Measurements from ENCODE around the gene POLR1D. TPM values are rescaled to one million over a fixed set of nuclear protein-coding genes. Genes with fewer than 3 reads are reported as not detected.
"Not testable (repeated sequence)": the region's sequence is repeated elsewhere in the genome, so short reads cannot be mapped to it uniquely, and the experiment has no call there.

POLR1D gene
- polyA plus RNA-seq, 1 experiment: 174 TPM

DNA sequence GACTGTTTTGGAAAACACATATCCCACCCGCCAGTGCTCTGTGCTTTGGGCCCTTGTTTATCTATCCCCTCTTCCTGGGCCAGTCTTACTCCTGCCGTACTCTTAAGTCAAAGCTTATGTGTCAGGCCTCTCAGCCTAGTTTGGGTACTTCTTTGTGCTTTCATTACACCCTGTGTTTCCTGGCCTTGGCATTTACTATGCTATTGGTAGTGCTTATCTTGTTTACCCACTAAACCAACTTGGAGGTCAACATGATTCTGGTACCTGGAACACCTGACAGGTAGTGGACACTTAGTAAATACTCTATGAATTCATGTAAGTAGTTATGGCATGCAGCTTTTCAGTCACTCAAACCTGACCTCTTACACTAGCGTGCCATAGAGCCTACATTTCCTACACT, 2.4 kb downstream of the POLR1D start:
- TF ChIP-seq, protein P1, sequence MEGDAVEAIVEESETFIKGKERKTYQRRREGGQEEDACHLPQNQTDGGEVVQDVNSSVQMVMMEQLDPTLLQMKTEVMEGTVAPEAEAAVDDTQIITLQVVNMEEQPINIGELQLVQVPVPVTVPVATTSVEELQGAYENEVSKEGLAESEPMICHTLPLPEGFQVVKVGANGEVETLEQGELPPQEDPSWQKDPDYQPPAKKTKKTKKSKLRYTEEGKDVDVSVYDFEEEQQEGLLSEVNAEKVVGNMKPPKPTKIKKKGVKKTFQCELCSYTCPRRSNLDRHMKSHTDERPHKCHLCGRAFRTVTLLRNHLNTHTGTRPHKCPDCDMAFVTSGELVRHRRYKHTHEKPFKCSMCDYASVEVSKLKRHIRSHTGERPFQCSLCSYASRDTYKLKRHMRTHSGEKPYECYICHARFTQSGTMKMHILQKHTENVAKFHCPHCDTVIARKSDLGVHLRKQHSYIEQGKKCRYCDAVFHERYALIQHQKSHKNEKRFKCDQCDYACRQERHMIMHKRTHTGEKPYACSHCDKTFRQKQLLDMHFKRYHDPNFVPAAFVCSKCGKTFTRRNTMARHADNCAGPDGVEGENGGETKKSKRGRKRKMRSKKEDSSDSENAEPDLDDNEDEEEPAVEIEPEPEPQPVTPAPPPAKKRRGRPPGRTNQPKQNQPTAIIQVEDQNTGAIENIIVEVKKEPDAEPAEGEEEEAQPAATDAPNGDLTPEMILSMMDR (IDR thresholded peaks at IDR 0.05; ENCODE audit: low read depth, low read length): no peak
- ChIA-PET CTCF (interaction anchor here (1.1 kb wide), 1 partner anchor 202 kb away, joined by 4 read pairs; no protein-coding TSS in a partner anchor), POLR2A (no interaction called here)
- H3K9me3 ChIP-seq (ENCODE audit: control insufficient read depth, insufficient read depth, low read length): no peaks in the 10 kb centered on the region; the same call in 1 of the 2 replicates
- H3K27ac ChIP-seq (ENCODE audit: low read depth, low read length): no peak overlapping the region
- no peaks in the 10 kb centered on the region for H3K27me3 ChIP-seq (ENCODE audit: control insufficient read depth, insufficient read depth, low read length)
- no peak for DNase-seq (ENCODE audit: low read depth, low spot score)
- H3K4me3 ChIP-seq (ENCODE audit: low read depth, low read length): no peak overlapping the region

DNA sequence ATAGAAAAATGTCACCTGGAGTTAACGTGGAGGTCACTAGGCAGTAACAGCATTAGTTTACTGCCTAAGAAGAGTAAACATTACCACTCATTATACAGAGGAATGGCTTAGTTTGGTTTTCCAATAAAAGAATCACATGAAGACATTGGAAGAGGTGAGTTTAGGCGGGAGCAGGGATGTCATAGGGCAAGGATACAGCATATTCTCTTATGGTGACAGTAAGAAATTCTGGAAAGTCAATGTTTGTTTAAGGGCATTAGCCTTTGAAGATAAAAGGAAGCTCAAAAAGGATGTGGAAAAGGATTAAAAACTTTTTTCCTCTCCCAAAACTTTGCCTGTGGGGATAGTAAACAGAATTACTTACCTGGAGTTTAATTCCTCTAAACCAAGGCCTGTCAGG, 4.1 kb downstream of the POLR1D start:
- no peak overlapping the region for H3K27ac ChIP-seq (ENCODE audit: low read depth, low read length)
- no peak for DNase-seq (ENCODE audit: low read depth, low spot score)
- no peaks in the 10 kb centered on the region for H3K27me3 ChIP-seq (ENCODE audit: control insufficient read depth, insufficient read depth, low read length)
- no peak overlapping the region for H3K4me3 ChIP-seq (ENCODE audit: low read depth, low read length)
- TF ChIP-seq, protein P1 (IDR thresholded peaks at IDR 0.05; ENCODE audit: low read depth, low read length): no peak
- ChIA-PET POLR2A (no interaction called here), CTCF (interaction anchor here (1.1 to 1.3 kb wide), 2 partner anchors 13 to 251 kb away, joined by 3 read pairs; no protein-coding TSS in a partner anchor)
- no peaks in the 10 kb centered on the region; the same call in 1 of the 2 replicates for H3K9me3 ChIP-seq (ENCODE audit: control insufficient read depth, insufficient read depth, low read length)

DNA sequence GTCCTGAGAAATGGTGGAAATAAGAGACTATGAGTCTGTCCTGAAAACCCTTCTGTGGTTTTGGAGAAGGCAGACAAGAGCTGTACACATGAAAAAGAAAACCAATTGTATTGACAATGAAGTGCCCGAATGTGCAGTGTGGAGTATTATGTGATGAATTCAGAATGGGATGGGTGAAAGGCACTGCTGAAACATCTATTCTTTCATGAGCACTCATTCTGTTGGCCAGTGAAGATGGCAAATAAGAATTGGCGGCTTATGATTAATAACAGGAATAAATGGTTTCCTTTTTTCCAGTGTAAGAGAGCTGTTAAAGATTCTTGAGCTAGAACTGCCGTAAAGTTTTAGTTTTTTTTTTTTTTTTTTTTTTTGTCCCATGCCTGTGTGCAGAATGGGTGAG, 5.7 kb downstream of the POLR1D start:
- ChIA-PET POLR2A (no interaction called here), CTCF (no interaction called here)
- TF ChIP-seq, protein P1 (IDR thresholded peaks at IDR 0.05; ENCODE audit: low read depth, low read length): no peak
- no peak overlapping the region for H3K4me3 ChIP-seq (ENCODE audit: low read depth, low read length)
- H3K27ac ChIP-seq (ENCODE audit: low read depth, low read length): no peak overlapping the region
- no peaks in the 10 kb centered on the region for H3K27me3 ChIP-seq (ENCODE audit: control insufficient read depth, insufficient read depth, low read length)
- DNase-seq (ENCODE audit: low read depth, low spot score): no peak
- H3K9me3 ChIP-seq (ENCODE audit: control insufficient read depth, insufficient read depth, low read length): no peaks in the 10 kb centered on the region

DNA sequence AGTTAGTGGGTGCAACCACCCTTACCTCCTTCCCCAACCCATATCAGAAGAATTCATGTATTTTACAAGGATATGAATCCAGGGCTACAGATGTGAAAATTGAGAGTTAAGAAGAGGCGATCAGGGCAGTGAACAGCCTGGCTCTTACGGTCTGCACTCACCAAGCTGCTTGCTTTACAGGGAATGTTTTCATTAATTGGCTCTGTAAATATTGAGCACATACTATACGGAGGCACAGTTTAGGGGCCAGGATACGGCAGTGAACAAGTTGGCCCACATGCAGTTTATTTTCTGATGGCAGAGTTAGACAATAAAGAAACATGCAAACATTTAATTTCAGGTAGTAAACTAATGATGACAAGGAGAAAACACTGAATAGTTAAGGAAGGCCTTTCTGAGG, 6.4 kb downstream of the POLR1D start:
- TF ChIP-seq, protein P1 (IDR thresholded peaks at IDR 0.05; ENCODE audit: low read depth, low read length): no peak
- Histone ChIP-seq H3K27me3 (ENCODE audit: control insufficient read depth, insufficient read depth, low read length) (no peaks in the 10 kb centered on the region), H3K27ac (ENCODE audit: low read depth, low read length) (no peak overlapping the region), H3K9me3 (ENCODE audit: control insufficient read depth, insufficient read depth, low read length) (no peaks in the 10 kb centered on the region), H3K4me3 (ENCODE audit: low read depth, low read length) (no peak overlapping the region)
- CTCF ChIA-PET: no interaction called here
- POLR2A ChIA-PET: no interaction called here
- no peak for DNase-seq (ENCODE audit: low read depth, low spot score)

DNA sequence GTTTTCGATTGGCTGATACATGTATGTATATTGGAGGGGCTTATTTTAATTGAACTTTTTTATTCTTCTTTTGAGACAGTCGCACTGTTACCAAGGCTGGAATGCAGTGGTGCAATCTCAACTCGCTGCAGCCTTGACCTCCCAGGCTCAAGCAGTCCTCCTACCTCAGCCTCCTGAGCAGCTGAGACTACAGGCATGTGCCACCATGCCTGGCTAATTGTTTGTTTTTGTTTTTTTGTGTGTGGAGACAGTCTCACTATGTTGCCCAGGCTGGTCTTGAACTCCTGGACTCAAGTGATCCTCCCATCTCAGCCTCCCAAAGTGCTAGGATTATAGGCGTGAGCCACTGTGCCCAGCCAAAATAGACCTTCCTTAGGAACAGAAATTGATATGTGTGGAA, 7.1 kb downstream of the POLR1D start:
- not testable (repeated sequence) for H3K27ac ChIP-seq (ENCODE audit: low read depth, low read length)

More for the DNA sequence above, 7.1 kb downstream of the POLR1D start:
- H3K27me3 ChIP-seq (ENCODE audit: control insufficient read depth, insufficient read depth, low read length); POLR2A ChIA-PET; H3K4me3 ChIP-seq (ENCODE audit: low read depth, low read length); H3K9me3 ChIP-seq (ENCODE audit: control insufficient read depth, insufficient read depth, low read length); DNase-seq (ENCODE audit: low read depth, low spot score): not testable (repeated sequence)
- CTCF ChIA-PET: interaction anchor here (1.4 kb wide), 1 partner anchor 96 kb away, joined by 4 read pairs; no protein-coding TSS in a partner anchor
